Anterior cingulate cortex (tissue), 58 donors: ENCODE data around the gene THEM5.
A peak's percentile ranks its signal among the peaks of the same experiment; 100 is the strongest.
"Not testable (repeated sequence)": the region's sequence is repeated elsewhere in the genome, so short reads cannot be mapped to it uniquely, and the experiment has no call there.

Experiments
- DNase-seq, 58 donors: peaks; one replicate each; lab custom pipeline; 2025; lab: John Stamatoyannopoulos, UW

Gene THEM5, protein sequence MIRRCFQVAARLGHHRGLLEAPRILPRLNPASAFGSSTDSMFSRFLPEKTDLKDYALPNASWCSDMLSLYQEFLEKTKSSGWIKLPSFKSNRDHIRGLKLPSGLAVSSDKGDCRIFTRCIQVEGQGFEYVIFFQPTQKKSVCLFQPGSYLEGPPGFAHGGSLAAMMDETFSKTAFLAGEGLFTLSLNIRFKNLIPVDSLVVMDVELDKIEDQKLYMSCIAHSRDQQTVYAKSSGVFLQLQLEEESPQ

DNA sequence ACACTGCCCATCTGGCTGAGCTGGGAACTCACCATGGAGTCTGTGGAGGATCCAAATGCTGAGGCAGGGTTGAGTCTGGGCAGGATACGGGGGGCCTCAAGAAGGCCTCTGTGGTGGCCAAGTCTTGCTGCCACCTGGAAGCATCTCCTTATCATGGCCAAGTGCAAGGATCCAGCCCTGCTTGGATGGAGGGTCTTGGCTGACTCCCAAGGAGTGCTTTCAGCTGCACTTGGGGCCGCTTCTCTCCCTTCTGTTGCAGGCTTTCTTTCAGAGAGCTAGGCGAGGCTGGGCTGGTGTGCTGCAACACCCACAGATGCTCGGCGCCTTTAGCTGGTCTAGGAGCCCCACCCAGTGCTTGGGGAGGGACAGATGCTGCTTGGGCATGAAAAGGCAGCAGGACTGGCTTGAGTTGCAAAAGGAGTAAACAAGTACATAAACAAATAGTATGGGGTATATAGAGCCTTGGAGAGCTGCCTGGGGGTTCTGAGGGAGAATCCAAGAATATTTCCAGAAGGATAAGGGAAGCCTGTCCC is at the start of gene THEM5:
Gene THEM5 (minus strand): TSS at position 302 of the 533 bp plus-strand sequence. CDS start 147 bp downstream, at position 155.
- no peak for DNase-seq

DNA sequence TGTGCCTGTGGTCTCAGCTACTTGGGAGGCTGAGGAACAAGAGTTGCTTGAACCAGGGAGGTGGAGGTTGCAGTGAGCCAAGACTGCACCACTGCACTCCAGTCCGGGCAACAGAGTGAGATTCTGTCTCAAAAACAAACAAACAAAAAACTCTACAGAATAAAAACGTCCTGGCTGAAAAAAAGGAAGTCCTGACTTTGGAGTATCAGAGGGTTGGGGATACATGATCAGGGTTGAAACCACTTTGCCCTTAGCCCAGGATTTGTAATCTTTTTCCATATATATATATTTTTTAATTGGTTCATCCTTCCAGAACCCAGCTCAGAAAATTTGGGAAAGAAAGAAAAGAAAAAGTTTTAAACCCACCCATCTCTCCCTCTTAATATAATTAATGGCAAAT is 49.3 kb upstream of the THEM5 start:
- DNase-seq, result no peak

DNA sequence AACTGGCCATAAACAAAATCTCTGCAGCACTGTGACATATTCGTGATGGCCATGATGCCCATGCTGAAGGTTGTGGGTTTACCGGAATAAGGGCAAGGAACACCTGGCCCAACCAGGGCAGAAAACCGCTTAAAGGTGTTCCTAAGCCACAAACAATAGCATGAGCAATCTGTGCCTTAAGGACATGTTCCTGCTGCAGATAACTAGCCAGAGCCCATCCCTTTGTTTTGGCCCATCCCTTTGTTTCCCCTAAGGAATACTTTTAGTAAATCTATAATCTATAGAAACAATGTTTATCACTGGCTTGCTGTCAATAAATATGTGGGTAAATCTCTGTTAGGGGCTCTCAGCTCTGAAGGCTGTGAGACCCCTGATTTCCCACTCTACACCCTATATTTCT is 47.3 kb upstream of the THEM5 start:
- DNase-seq, result not testable (repeated sequence)

DNA sequence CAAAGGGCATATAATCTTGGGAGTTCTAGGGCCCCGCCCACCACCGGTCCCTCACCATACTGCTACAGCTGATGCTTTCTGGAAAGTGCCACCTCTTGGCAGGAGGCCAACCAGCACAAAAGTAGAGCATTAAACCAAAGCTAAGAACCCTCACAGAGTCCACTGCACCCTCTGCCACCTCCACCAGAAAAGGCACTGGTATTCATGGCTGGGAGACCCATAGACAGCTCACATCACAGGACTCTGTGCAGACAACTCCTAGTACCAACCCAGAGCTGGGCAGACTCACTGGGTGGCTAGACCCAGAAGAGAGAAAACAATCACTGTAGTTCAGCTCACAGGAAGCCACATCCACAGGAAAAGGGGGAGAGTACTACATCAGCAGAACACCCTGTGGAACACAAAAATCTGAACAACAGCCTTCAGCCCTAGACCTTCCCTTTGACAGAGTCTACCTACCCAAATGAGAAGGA is 45.0 kb upstream of the THEM5 start:
- peak in 1 of 58 donors; percentile 33 for DNase-seq

DNA sequence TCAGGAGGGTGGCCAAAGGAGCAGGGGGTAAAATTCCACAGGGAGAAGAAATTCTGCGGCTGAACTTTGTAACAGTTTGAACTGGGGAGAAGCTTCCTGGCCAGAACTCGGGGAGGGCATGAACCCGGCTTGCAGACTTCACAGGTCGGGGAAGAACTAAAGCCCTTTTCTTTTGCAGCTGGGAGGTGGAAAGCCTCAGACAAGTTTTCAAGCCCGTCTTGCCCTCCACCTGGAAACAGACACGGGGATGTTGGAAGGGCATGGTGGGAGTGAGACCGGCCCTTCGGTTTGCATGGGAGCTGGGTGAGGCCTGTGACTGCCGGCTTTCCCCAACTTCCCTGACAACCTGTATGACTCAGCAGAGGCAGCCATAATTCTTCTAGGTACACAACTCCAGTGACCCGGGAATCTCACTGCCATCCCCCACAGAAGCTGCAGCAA is 44.5 kb upstream of the THEM5 start:
- DNase-seq, result no peak

DNA sequence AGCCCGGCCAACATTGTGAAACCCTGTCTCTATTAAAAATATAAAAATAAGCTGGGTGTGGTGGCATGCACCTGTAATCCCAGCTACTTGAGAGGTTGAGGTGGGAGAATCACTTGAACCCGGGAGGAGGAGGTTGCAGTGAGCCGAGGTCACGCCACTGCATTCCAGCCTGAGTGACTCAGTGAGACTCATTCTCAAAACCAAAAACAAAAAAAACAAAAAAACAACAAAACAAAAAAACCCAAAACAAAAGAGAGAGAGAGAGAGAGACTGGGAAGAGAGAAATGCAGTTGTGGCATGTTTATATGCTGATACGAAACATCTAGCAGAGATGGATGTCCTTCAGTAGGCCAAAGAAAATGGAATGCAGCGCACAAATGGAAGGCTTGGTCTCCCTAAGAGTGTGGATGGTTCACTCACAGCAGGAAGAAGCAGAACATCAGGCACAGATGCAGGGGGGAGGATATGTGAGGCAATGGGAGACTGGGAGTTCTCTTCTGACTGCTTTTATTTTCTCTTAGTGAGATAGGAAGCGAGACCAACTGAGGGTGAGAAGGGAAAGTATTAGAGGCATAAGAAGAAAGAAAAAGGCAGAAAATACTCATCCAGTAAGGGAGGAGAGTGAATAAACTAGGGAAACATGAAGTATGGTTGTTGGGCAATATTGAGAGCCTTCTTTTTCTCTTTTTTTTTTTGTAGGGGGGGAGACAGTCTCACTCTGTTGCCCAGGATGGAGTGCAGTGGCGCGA is 39.8 kb upstream of the THEM5 start:
- no peak for DNase-seq

DNA sequence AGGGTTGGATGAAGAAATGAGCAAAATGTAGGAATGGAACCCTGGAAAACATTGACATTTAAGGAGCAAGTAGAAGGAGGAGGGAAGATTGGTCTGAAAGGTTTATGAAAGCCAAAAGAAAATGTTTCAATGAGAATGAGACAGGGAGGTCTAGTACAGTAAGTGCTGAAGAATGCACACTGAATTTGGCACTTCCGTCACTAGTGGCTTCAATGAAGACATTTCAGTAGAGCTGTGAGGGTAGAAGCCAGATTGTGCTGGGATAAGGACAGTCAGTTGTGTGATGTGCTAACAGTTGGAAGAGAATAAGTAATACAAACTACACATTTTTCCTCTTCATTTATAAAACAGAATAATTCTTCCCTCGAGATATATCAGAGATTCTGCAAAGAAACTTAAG is 38.7 kb upstream of the THEM5 start:
- DNase-seq, result no peak

DNA sequence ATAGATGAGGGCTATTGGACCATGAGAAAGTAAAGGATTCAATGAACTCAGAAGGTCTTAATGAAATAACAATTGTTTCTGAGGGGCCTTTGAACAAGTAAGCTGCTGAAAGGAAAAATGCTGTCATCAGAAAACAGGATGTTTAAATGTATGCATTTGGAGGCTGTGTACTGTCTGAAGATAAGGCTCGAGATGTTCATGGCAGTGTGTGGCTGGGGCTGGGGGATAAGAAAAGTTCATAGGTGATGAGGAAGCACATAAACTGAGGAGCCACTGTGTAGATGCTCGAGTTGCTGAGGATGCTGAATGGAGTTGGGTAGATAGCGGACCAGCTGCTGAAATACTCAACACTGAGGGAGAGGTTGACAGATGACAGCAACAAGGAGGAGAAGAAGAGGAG is 38.0 kb upstream of the THEM5 start:
- no peak for DNase-seq

DNA sequence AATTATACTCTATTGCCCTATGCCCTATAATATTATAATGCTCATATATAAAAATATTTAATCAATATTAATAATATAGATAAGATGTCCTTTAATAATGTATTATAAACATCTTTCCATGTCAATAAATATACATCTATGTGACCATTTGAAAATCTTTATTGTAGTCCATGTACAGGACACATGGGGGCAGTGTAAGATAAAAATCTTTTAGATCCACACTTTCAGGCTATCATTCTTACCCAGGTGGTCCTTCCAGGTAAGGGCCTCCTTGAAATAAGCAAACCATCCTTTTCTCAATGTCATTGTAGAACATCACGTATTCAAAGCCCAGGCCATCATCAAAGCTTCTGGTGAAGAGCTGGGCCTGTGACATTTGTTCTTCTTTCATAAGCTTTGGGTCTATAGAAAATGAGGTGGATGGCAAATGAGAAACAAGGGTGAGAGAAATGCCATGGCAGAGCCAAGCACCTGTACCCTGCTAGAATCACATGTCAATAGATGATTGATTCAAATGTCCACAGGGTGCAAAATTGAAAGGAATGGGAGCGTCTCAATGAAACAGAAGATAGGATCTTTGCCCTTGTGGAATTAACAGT is 35.6 kb upstream of the THEM5 start:
- no peak for DNase-seq

DNA sequence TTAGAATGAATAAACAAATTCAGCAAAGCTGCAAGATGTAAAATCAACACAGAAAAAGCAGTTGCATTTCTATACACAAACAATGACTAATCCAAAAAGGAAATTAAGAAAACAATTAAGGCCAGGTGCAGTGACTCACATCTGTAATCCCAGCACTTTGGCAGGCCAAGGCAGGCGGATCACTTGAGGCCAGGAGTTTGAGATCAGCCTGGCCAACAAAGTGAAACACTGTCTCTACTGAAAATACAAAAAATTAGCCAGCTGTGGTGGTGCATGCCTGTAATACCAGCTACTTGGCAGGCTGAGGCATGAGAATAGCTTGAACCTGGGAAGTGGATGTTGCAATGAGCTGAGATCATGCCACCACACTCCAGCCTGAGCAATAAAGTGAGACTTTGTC is 33.5 kb upstream of the THEM5 start:
- no peak for DNase-seq

DNA sequence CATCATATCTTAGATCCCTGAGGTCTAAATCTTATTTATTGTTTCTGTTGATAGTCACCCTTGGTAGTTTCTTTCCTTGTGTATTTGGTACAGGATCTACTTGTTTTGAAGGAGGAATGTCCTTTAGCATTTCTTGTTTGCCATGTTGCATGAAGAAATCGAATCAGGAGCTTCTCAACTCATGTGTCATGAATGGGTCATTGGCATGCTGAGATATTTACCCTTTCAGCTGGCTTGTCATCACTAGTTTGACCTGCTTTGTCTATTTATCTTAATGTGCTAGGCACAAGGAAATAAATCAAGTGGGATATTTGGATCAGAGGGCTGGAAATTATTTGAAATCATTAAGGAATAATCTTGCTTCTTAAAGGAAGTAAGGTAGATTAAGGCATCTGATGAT is 32.0 kb upstream of the THEM5 start:
- no peak for DNase-seq

DNA sequence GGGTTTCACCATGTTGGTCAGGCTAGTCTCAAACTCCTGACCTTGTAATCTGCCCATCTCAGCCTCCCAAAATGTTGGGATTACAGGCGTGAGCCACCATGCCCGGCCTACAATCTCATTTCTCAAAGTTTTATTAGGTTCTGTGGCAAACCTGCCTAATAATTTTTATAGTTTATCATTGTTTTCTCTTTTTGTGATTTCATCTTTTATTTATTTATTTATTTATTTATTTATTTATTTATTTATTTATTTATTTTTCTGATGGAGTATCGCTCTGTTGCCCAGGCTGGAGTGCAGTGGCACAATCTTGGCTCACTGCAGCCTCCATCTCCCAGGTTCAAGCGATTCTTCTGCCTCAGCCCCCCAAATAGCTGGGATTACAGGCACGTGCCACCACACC is 31.4 kb upstream of the THEM5 start:
- not testable (repeated sequence) for DNase-seq

DNA sequence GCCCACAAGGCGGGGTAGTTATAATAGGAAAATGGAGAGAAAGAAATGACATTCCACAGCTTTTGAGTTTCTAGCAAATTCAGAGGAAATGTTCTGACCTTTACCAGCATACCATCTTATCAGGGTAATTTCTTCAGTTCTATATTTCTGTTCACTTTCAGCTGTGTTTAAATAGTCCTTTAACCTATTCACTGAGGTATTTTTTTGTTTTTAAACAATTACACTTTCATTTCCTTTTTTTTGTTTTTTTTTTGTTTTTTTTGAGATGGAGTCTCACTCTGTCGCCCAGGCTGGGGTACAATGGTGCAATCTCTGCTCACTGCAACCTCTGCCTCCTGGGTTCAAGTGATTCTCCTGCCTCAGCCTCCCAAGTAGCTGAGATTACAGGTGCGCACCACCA is 30.9 kb upstream of the THEM5 start:
- DNase-seq, result not testable (repeated sequence)

DNA sequence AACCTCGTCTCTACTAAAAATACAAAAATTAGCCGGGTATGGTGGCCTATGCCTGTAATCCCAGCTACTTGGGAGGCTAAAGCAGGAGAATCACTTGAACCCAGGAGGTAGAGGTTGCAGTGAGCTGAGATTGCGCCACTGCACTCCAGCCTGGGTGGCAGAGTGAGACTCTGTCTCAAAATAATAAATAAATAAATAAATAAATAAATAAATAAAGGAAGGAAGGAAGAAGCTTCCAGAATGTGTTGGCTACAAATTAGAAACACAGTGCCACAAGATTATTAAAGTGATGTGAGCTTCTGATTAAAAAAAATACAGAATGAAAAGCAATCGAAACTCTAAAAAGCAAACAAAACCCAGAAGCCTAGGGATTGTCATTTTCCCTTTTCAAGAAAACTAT is 30.4 kb upstream of the THEM5 start:
- not testable (repeated sequence) for DNase-seq

DNA sequence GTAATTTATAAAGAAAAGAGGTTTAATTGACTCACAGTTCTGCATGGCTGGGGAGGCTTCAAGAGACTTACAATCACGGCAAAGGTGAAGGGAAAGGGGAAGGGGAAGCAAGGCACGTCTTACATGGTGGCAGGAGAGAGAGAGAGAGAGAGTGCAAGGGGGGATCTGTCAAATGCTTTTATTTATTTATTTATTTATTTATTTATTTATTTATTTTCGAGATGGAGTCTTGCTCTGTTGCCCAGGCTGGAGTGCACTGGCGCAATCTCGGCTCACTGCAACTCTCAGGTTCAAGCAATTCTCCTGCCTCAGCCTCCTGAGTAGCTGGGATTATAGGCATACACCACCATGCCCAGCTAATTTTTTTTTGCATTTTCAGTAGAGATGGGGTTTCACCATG is 29.4 kb upstream of the THEM5 start:
- not testable (repeated sequence) for DNase-seq

DNA sequence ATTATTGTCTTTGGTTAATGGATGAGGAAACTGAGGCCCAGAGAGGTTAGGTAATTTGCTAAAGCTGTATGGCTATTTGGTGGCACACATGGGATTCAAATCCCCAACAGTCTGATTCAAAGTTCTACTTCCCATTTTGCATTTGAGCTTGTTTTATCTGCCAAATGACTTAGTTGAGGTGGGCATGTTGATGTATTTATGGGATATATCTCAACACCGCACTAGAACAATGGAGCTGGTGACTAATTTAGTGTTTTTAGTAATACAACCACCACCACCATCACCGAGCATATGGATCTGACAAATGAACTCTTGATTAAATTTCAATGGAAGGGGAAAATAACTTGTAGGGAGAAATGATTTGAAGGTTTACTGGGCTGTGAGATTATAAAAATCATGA is 29.0 kb upstream of the THEM5 start:
- DNase-seq, result no peak

DNA sequence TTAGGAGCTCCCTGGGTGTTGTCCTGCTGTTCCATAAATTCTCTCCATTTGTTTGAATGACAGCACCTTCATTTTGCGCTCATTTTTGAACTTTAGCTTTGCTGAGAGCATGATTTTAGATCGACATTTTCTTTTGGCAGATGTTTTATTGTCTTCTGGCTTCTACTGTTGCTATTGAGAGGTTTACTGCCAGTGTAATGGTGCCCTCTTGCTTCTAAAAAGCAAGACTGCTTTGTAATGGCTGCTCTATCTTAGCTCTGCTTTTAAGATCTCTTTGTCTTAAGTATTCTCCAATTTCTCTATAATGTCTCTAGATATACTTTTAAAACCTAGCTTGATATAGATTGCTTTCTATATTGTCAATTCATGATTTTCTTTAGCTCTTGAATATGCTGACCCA is 28.0 kb upstream of the THEM5 start:
- DNase-seq, result peak in 2 of 58 donors; percentile 7 to 57

DNA sequence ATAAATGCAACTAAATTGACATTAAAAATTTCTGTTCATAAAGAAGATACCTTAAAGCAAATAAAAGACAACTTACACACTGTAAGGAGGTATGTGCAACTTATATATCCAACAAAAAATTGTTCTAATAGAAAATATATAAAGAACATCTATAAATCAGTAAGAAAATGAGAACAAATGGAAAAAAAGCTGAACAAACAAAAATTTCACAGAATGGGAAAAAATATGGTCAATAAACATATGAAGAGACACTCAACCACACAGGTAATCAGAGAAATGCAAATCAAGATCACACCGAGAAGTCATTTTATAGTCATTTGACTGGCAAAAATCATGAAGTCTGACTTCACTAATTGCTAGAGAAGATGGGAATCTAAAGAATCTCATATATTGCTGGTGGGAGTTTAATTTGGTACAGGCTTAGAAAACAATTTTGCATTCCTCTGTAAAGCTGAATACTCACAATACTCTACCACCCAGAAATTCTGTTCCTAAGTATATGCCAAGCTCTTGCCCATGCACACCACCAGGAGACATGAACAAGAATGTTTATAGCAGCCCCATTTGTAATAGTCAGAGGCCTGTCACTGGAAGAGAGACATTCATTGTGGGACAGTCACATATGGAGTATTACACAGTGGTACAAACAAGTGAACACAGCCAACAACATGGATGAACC is 22.0 kb upstream of the THEM5 start:
- no peak for DNase-seq

DNA sequence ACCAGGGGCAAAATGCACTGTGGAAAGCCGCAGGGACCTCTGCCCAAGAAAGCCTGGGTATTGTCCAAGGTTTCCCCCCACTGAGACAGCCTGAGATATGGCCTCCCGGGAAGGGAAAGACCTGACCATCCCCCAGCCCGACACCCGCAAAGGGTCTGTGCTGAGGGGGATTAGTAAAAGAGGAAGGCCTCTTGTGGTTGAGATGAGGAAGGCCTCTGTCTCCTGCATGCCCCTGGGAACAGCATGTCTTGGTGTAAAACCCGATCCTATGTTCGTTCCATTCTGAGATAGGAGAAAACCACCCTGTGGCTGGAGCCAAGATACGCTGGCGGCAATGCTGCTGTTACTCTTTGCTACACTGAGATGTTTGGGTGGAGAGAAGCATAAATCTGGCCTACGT is 19.3 kb upstream of the THEM5 start:
- not testable (repeated sequence) for DNase-seq

DNA sequence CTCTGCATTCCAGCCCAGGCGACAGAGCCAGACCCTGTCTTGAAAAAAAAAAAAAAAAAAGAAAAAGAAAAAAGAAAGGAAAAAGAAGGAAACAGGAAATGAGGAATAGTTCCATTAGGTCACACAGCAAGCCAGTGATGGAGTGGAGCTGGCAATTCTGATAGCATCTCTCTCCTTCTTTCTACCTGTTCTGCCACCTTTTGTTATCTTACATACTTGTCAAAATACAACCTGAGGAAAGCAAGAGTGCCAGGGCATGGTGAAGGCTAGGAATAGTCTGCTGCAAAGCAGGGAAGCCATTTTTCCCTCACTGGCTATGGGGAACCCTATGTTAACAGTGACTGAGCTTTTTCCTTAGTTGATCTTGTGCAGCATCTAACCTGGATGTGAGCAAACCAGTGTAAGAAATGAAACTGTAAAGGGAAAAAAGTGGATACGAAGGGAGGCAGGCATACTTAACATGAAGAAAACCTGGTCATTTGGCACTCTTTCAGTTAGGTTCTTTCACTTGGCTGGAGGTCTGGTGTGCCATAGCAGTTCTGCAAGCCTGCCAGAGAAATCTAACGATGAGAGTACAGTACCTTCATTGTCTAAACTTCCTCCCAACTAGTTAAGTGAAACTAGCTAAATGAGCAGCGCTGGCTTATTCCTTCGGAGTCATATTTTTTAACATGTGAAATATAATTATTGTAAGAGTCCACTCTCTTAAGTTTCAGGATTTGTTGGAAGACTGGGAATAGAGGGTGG is 17.9 kb upstream of the THEM5 start:
- no peak for DNase-seq
